ENCODE measurements around the gene C1orf35. TPM values are rescaled to one million over a fixed set of nuclear protein-coding genes. Genes with fewer than 3 reads are reported as not detected.

The C1orf35 gene
- total and polyA plus RNA-seq, 9 of the 15 experiments (the other 6 are each of a cell fraction or from before 2014, with no cell fraction given): 3.2 to 48.7 (median 12.5) TPM

DNA sequence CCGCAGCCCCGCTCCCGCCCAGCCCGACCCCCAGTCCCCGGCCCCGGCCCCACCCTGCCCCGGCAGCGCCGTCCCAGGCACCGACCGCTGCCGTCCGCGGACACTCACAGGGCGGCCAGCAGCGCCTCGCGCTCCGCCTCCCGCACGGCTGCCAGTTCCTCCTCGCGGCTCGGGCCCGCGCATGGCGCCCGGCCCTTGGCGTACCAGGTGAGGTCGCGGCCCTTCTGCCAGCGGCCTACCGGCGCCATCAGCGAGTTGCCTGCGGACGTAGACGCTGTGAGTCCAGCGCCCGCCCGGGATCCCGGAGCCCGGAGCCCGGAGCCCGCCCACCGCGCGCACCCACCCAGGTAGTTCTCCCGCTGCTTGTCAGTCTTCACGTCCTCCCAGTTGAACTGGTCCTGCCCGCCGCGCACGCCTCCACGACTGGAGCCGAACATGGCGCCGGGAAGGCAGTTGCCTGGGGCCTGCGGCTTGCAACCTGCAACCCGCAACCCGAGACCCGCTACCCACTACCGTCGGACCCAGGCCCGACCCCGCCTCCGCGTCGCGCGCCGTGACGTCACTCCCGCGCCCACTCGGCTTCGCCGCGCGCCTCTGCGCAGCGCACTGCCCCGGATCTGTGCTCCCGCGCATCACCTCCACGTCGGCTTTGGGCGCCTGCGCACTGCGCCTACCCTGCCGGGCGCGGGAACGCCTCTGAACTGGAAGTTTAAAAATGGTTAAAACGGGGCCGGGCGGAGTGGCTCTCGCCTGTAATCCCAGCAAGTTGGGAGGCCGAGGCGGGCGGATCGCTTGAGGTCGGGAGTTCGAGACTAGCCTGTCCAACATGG, at the start of gene C1orf35 (continued):
- TF ChIP-seq, protein P1, sequence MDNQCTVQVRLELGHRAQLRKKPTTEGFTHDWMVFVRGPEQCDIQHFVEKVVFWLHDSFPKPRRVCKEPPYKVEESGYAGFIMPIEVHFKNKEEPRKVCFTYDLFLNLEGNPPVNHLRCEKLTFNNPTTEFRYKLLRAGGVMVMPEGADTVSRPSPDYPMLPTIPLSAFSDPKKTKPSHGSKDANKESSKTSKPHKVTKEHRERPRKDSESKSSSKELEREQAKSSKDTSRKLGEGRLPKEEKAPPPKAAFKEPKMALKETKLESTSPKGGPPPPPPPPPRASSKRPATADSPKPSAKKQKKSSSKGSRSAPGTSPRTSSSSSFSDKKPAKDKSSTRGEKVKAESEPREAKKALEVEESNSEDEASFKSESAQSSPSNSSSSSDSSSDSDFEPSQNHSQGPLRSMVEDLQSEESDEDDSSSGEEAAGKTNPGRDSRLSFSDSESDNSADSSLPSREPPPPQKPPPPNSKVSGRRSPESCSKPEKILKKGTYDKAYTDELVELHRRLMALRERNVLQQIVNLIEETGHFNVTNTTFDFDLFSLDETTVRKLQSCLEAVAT (IDR thresholded peaks at IDR 0.05): peak in 1 of 2 experiments; percentile 15; a peak in 1 of 4 replicates

DNA sequence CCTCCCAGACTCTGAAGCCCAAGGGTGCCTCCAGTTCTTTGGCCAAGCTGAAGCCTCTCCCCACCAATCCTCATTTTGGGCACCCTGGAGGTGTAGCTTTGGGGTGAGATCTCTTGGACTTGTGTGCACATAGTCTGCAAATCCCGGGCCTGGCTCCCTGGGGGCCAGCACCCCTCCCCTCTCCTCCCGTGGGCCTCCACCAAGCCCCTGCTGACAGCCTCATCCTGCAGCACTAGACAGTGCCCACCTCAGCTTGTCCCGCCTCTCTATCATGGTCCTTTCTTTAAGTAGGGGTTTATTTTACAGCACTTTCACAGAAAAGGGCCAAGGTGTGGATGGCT, 49.8 kb upstream of the C1orf35 start:
- no peaks in the 10 kb centered on the region; the same call in none of the 2 replicates for H4K20me1 ChIP-seq (replicated peaks; ENCODE audit: control insufficient read depth, insufficient read depth, low read length)
- H2AFZ ChIP-seq (ENCODE audit: low read depth, low read length): no peak overlapping the region
- no peaks in the 10 kb centered on the region for H3K9me3 ChIP-seq (replicated peaks; ENCODE audit: control insufficient read depth, insufficient read depth, low read depth, low read length)
- no peaks in the 10 kb centered on the region for H3K9me1 ChIP-seq (ENCODE audit: control insufficient read depth, insufficient read depth, low read length)
- no TSS peak for BruUV-seq (replicated peaks)
- peaks cover 16 to 78% of the 10 kb centered on the region in 2 experiments for H3K4me1 ChIP-seq (replicated peaks in 1 of 2; ENCODE audit: control insufficient read depth in 2 of 2, insufficient read depth in 2 of 2, low read length in 2 of 2)
- no peak for FAIRE-seq
- H3K27me3 ChIP-seq (ENCODE audit: control insufficient read depth in 2 of 2, insufficient read depth in 2 of 2, low read length in 2 of 2): no peaks in the 10 kb centered on the region
- H3K9ac ChIP-seq (ENCODE audit: insufficient read depth in 1 of 2, low read depth in 2 of 2, low read length in 2 of 2): peak overlapping the region in 1 of 2 experiments; percentile 91; a peak in 2 of 4 replicates
- no peak overlapping the region for H3K4me2 ChIP-seq (ENCODE audit: insufficient read depth, low read length)
- ChIA-PET CTCF (ENCODE audit: low intra/inter-chr PET ratio) (no interaction called here), POLR2A (interaction anchor here (0.6 to 4.2 kb wide), 4 partner anchors 10 to 70 kb away, joined by 3 to 46 read pairs (median 9); partner anchors contain the start of genes ARF1, GUK1 and IBA57)
- no peak overlapping the region for H3K27ac ChIP-seq (ENCODE audit: extremely low read depth, low read depth, low read length)
- H3K79me2 ChIP-seq (ENCODE audit: control insufficient read depth, insufficient read depth, low read length): peaks cover 19% of the 10 kb centered on the region; the same call in 2 of the 3 replicates
- DNase-seq (ENCODE audit: extremely low read depth in 1 of 4, low spot score in 3 of 4): no peak
- ATAC-seq: no peak
- in situ Hi-C loops (cut with MboI): no loop called here
- WGBS (ENCODE audit: insufficient coverage, low coverage, missing lambda C conversion rate): 56% methylated on average over 3 of the region's 3 CpGs
- no peak overlapping the region for H3K4me3 ChIP-seq
- intact Hi-C loops (cut with micrococcal nuclease): no loop called here
- peaks cover 18% of the 10 kb centered on the region; the same call in 2 of the 3 replicates for H3K36me3 ChIP-seq (ENCODE audit: control insufficient read depth, insufficient read depth, low read length)
- TF ChIP-seq, protein P2, sequence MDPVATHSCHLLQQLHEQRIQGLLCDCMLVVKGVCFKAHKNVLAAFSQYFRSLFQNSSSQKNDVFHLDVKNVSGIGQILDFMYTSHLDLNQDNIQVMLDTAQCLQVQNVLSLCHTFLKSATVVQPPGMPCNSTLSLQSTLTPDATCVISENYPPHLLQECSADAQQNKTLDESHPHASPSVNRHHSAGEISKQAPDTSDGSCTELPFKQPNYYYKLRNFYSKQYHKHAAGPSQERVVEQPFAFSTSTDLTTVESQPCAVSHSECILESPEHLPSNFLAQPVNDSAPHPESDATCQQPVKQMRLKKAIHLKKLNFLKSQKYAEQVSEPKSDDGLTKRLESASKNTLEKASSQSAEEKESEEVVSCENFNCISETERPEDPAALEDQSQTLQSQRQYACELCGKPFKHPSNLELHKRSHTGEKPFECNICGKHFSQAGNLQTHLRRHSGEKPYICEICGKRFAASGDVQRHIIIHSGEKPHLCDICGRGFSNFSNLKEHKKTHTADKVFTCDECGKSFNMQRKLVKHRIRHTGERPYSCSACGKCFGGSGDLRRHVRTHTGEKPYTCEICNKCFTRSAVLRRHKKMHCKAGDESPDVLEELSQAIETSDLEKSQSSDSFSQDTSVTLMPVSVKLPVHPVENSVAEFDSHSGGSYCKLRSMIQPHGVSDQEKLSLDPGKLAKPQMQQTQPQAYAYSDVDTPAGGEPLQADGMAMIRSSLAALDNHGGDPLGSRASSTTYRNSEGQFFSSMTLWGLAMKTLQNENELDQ (CRISPR knock-in tag; IDR thresholded peaks at IDR 0.05; ENCODE audit: borderline replicate concordance): no peak
- TF ChIP-seq MEF2A (IDR thresholded peaks at IDR 0.05; ENCODE audit: control insufficient read depth, low read depth, low read length) (no peak), RHOXF2B (CRISPR knock-in tag; conservative IDR thresholded peaks at IDR 0.05) (no peak), PHTF2 (CRISPR knock-in tag; IDR thresholded peaks at IDR 0.05) (no peak), PTBP1 (IDR thresholded peaks at IDR 0.05; ENCODE audit: low read depth, low read length) (no peak), MCM2 (IDR thresholded peaks at IDR 0.05; ENCODE audit: low read depth) (no peak), CREB1 (IDR thresholded peaks at IDR 0.05) (no peak), CREB1 (CRISPR knock-in tag; IDR thresholded peaks at IDR 0.05) (no peak), SMAD1 (IDR thresholded peaks at IDR 0.05; ENCODE audit: low read depth, low read length, partially characterized antibody) (no peak), ZNF24 (IDR thresholded peaks at IDR 0.05) (no peak), RBM15 (IDR thresholded peaks at IDR 0.05; ENCODE audit: insufficient read depth, low read length) (no peak), ZNF23 (CRISPR knock-in tag; IDR thresholded peaks at IDR 0.05) (no peak), POLR3G (IDR thresholded peaks at IDR 0.05; ENCODE audit: extremely low read depth, insufficient read length, insufficient replicate concordance) (no peak), ZNF224 (CRISPR knock-in tag; IDR thresholded peaks at IDR 0.05) (no peak)
- TF ChIP-seq, protein P3, sequence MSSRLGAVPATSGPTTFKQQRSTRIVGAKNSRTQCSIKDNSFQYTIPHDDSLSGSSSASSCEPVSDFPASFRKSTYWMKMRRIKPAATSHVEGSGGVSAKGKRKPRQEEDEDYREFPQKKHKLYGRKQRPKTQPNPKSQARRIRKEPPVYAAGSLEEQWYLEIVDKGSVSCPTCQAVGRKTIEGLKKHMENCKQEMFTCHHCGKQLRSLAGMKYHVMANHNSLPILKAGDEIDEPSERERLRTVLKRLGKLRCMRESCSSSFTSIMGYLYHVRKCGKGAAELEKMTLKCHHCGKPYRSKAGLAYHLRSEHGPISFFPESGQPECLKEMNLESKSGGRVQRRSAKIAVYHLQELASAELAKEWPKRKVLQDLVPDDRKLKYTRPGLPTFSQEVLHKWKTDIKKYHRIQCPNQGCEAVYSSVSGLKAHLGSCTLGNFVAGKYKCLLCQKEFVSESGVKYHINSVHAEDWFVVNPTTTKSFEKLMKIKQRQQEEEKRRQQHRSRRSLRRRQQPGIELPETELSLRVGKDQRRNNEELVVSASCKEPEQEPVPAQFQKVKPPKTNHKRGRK (tag; IDR thresholded peaks at IDR 0.05): no peak
